ENCODE measurements around the gene MAPK8. TPM values are rescaled to one million over a fixed set of nuclear protein-coding genes. Genes with fewer than 3 reads are reported as not detected.

Gene MAPK8
- total and polyA plus RNA-seq, 12 donors, result 7.6 to 103 (median 31.9) TPM

GRCh38 chr10:48463318-48464003 lies 157.0 kb downstream of the MAPK8 start:
- Histone ChIP-seq H3K4me1 (replicated peaks in 1 of 2) (no peaks in the 10 kb centered on the region), H3K36me3 (replicated peaks in 1 of 2) (no peaks in the 10 kb centered on the region), H3K27me3 (no peaks in the 10 kb centered on the region), H3K4me3 (no peak overlapping the region), H3K9me3 (replicated peaks in 1 of 3) (no peaks in the 10 kb centered on the region), H3K27ac (no peak overlapping the region)
- peak in 1 of 7 donors; percentile 48 for DNase-seq
- WGBS, 4 donors, result 76 to 87% (median 80%) methylated on average over 3 to 8 of the region's 8 CpGs
- TF ChIP-seq POLR2A (IDR thresholded peaks at IDR 0.05) (no peak), CTCF (IDR thresholded peaks at IDR 0.05) (no peak)
- intact Hi-C loops (cut with DNase I), result no loop called here

DNA sequence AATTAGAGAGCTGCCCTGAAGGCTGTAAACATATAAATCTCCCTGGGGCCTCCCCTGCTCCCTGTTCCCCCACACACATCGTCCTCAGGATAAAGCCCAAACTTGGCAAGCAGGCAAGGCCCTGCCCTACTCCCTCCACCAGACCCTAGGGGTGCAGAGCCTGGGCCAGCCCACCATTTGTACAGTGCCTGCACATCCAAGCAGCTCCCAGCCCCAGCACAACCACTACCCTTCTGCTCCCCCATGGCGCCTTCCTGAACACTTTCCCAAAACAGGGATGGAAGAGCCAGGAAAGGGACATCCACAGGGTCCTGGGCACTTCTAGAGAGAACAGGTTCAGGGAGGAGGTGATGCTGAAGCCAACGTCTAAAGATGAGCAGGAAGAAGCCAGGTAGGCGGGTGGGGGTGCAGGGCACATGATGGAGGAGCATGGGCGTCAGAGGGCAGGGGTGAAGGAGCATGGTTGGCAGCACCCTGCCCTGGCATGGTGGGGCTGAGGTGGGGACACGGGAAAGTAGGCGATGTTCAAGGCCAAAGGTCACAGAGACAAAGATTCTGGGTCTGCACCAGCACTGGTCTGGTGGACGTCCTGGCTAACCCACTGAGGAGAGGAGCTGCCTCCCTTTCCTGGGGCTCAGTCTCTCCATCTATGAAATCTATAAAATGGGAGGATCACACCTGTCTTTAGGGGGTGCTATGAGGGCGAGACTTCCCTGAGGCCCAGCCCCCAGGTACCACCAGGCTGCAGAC lies 157.8 kb downstream of the MAPK8 start:
- TF ChIP-seq CTCF (IDR thresholded peaks at IDR 0.05) (no peak), POLR2A (IDR thresholded peaks at IDR 0.05) (no peak)
- Histone ChIP-seq H3K36me3 (replicated peaks in 1 of 2) (no peaks in the 10 kb centered on the region), H3K4me1 (replicated peaks in 1 of 2) (no peaks in the 10 kb centered on the region), H3K9me3 (replicated peaks in 1 of 3) (no peaks in the 10 kb centered on the region), H3K27ac (no peak overlapping the region), H3K27me3 (no peaks in the 10 kb centered on the region), H3K4me3 (no peak overlapping the region)
- DNase-seq, result peak in 1 of 7 donors; percentile 18
- WGBS, 4 donors, result 83% methylated on average over 6 to 9 of the region's 9 CpGs
- intact Hi-C loops (cut with DNase I), result no loop called here

GRCh38 chr10:48464871-48465736 lies 158.6 kb downstream of the MAPK8 start:
- Histone ChIP-seq H3K27me3 (no peaks in the 10 kb centered on the region), H3K4me3 (no peak overlapping the region), H3K36me3 (replicated peaks in 1 of 2) (no peaks in the 10 kb centered on the region), H3K4me1 (replicated peaks in 1 of 2) (peaks cover 0 to 3% of the 10 kb centered on the region in 2 donors), H3K27ac (no peak overlapping the region), H3K9me3 (replicated peaks in 1 of 3) (no peaks in the 10 kb centered on the region)
- DNase-seq, result peak in 2 of 7 donors; percentile 12 to 30
- no peak for TF ChIP-seq POLR2A (IDR thresholded peaks at IDR 0.05)
- TF ChIP-seq CTCF (IDR thresholded peaks at IDR 0.05), result no peak
- intact Hi-C loops (cut with DNase I), result no loop called here
- 75 to 87% (median 79%) methylated on average over 13 to 27 of the region's 27 CpGs for WGBS, 4 donors
